IMR-90 (cell line): ENCODE measurements around the gene SLC24A3. TPM values are rescaled to one million over a fixed set of nuclear protein-coding genes. Genes with fewer than 3 reads are reported as not detected.

Experiments
- ATAC-seq: fragments of 200-7000 bp; cut with Tn5 transposase; 2 replicates; pipeline ENCODE4 v1.9.1; 2020; ENCODE audit warnings: low read depth, mild to moderate bottlenecking, moderate library complexity
- BruUV-seq: library from RNA; stranded (reverse); fragments of 400-500 nt; replicated peaks from 2 replicates; lab custom pipeline; 2021; lab: Mats Ljungman, UMichigan
- CTCF ChIA-PET: fragments of 300-600 bp; formaldehyde crosslinking; extraction: SDS; loops from one replicate; lab custom pipeline; 2021; ENCODE audit warnings: antibody characterized with exemption; lab: Yijun Ruan, JAX
- POLR2A ChIA-PET: fragments of 300-600 bp; sonication (Branson Sonifier 250); formaldehyde crosslinking; loops from one replicate; lab custom pipeline; 2022; ENCODE audit warnings: antibody characterized with exemption; ENCODE audit not compliant: unreplicated experiment; lab: Charles Lee
- DNase-seq: peaks from one replicate; pipeline ENCODE4 v3.0.0; 2013
- H2AFZ ChIP-seq: replicated peaks from 2 replicates; pipeline ENCODE3; 2013; ENCODE audit warnings: low read length, mild to moderate bottlenecking; ENCODE audit not compliant: poor library complexity
- H2AK5ac ChIP-seq: 2 replicates; pipeline ENCODE4 v1.6.1; 2013; ENCODE audit warnings: low read depth, low read length, inconsistent platforms
- H2AK9ac ChIP-seq: replicated peaks from 2 replicates; pipeline ENCODE3; 2013; ENCODE audit warnings: mild to moderate bottlenecking, low read depth, low read length, moderate library complexity; ENCODE audit not compliant: poor library complexity
- H2BK120ac ChIP-seq: 2 replicates; pipeline ENCODE4 v1.6.1; 2013; ENCODE audit warnings: low read depth, low read length, inconsistent platforms
- H2BK15ac ChIP-seq: 3 replicates; pipeline ENCODE4 v1.6.1; 2013; ENCODE audit warnings: low read depth, low read length, inconsistent platforms
- H2BK20ac ChIP-seq: 2 replicates; pipeline ENCODE4 v1.6.1; 2013; ENCODE audit warnings: low read depth, mild to moderate bottlenecking, inconsistent platforms, low read length, moderate library complexity
- H2BK5ac ChIP-seq: 2 replicates; pipeline ENCODE4 v1.6.1; 2013; ENCODE audit warnings: mild to moderate bottlenecking, low read depth, low read length, inconsistent platforms; ENCODE audit not compliant: poor library complexity, severe bottlenecking
- H3K14ac ChIP-seq: replicated peaks from 2 replicates; pipeline ENCODE4 v1.6.1; 2013; ENCODE audit warnings: low read depth, low read length, inconsistent platforms
- H3K18ac ChIP-seq: 2 replicates; pipeline ENCODE4 v1.6.1; 2013; ENCODE audit warnings: low read depth, low read length, control low read depth
- H3K23ac ChIP-seq: 2 replicates; pipeline ENCODE4 v1.6.1; 2013; ENCODE audit warnings: low read depth, low read length, inconsistent platforms
- H3K27ac ChIP-seq: 2 replicates; pipeline ENCODE4 v1.5.1; 2013; ENCODE audit warnings: mild to moderate bottlenecking, control low read depth, low read length; ENCODE audit not compliant: insufficient read depth
- H3K27me3 ChIP-seq: 2 replicates; pipeline ENCODE4 v1.6.1; 2013; ENCODE audit warnings: low read length; ENCODE audit not compliant: control insufficient read depth, insufficient read depth
- H3K36me3 ChIP-seq: 2 replicates; pipeline ENCODE4 v1.6.1; 2013; ENCODE audit warnings: low read length, mixed read lengths; ENCODE audit not compliant: control insufficient read depth, insufficient read depth
- H3K4ac ChIP-seq: 2 replicates; pipeline ENCODE4 v1.6.1; 2013; ENCODE audit warnings: low read depth, low read length, inconsistent platforms
- H3K4me1 ChIP-seq: 2 replicates; pipeline ENCODE4 v1.6.1; 2013; ENCODE audit warnings: low read length, mixed read lengths; ENCODE audit not compliant: control insufficient read depth, insufficient read depth
- H3K4me2 ChIP-seq: 2 replicates; pipeline ENCODE4 v1.6.1; 2013; ENCODE audit warnings: low read depth, mild to moderate bottlenecking, control low read depth, low read length, moderate library complexity
- H3K4me3 ChIP-seq: 2 replicates; pipeline ENCODE4 v1.5.1; 2013; ENCODE audit warnings: low read depth, mild to moderate bottlenecking, control low read depth, low read length, moderate library complexity; ENCODE audit not compliant: insufficient read depth
- H3K56ac ChIP-seq: 2 replicates; pipeline ENCODE4 v1.6.1; 2013; ENCODE audit warnings: low read length, inconsistent platforms; ENCODE audit not compliant: insufficient read depth; ENCODE audit errors: extremely low read depth
- H3K79me1 ChIP-seq, 2 experiments: 2 replicates each; pipeline ENCODE4 v1.6.1; 2013; ENCODE audit warnings: low read length in 2 of 2, inconsistent platforms in 1 of 2, low read depth in 1 of 2
- H3K9ac ChIP-seq: 2 replicates; pipeline ENCODE4 v1.6.1; 2013; ENCODE audit warnings: low read depth, low read length, control low read depth
- H3K9me1 ChIP-seq: 2 replicates; pipeline ENCODE4 v1.6.1; 2013; ENCODE audit warnings: low read length, inconsistent platforms; ENCODE audit not compliant: insufficient read depth
- H3K9me3 ChIP-seq: 2 replicates; pipeline ENCODE4 v1.6.1; 2013; ENCODE audit warnings: low read length; ENCODE audit not compliant: control insufficient read depth, insufficient read depth
- H4K20me1 ChIP-seq: 2 replicates; pipeline ENCODE4 v1.6.1; 2013; ENCODE audit warnings: low read length, inconsistent platforms; ENCODE audit not compliant: insufficient read depth
- H4K5ac ChIP-seq: 2 replicates; pipeline ENCODE4 v1.6.1; 2013; ENCODE audit warnings: mild to moderate bottlenecking, low read depth, low read length, control low read depth
- H4K8ac ChIP-seq, 2 experiments: 2 replicates each; pipeline ENCODE4 v1.6.1; 2013; ENCODE audit warnings: low read depth in 2 of 2, low read length in 2 of 2, control low read depth in 1 of 2, inconsistent platforms in 1 of 2
- H4K91ac ChIP-seq: 2 replicates; pipeline ENCODE4 v1.6.1; 2013; ENCODE audit warnings: low read depth, low read length, inconsistent platforms; ENCODE audit not compliant: insufficient read depth
- BHLHE40 ChIP-seq: fragments of 150-350 bp; IDR thresholded peaks from 2 replicates; pipeline ENCODE4 v1.6.1; 2016; ENCODE audit warnings: mild to moderate bottlenecking, low read depth, low read length
- MXI1 ChIP-seq: IDR thresholded peaks from 2 replicates; pipeline ENCODE4 v1.6.1; 2012; ENCODE audit warnings: low read depth, mild to moderate bottlenecking, low read length, moderate library complexity, borderline replicate concordance
- NFE2L2 ChIP-seq: fragments of 150-350 bp; IDR thresholded peaks from 2 replicates; pipeline ENCODE4 v1.6.1; 2016; ENCODE audit warnings: low read depth, mild to moderate bottlenecking, low read length
- POLR2A ChIP-seq: IDR thresholded peaks from 2 replicates; pipeline ENCODE4 v1.6.1; 2012; ENCODE audit warnings: mild to moderate bottlenecking, low read depth, low read length
- RFX5 ChIP-seq: IDR thresholded peaks from 2 replicates; pipeline ENCODE4 v1.8.0; 2012; ENCODE audit warnings: low read depth, mild to moderate bottlenecking, low read length, moderate library complexity
- WGBS, 2 experiments: methylation state at CpG; one replicate each; pipeline versions ENCODE4 v1.1.5 to v1.1.7; 2013; ENCODE audit warnings: missing lambda C conversion rate in 2 of 2; ENCODE audit not compliant: insufficient read length in 1 of 2; ENCODE audit errors: extremely low coverage in 2 of 2; 5-methylcytosine and 5-hydroxymethylcytosine counted together
- dilution Hi-C: fragments of 300-500 bp; cut with HindIII; formaldehyde crosslinking; loops from one replicate; pipeline ENCODE4 v1.14.3; 2018; ENCODE audit warnings: low sequenced_read_pairs; ENCODE audit not compliant: unreplicated experiment
- in situ Hi-C: fragments of 300-500 bp; cut with MboI; formaldehyde crosslinking; loops from 3 replicates; pipeline ENCODE4 v1.14.3; 2019; ENCODE audit warnings: low sequenced_read_pairs, inconsistent platforms, mixed read lengths
- intact Hi-C: fragments of 100-400 bp; cut with micrococcal nuclease; formaldehyde crosslinking; loops from 2 replicates; pipeline ENCODE4 v1.10.0; 2022
- polyA plus RNA-seq, 3 experiments: library from polyadenylated mRNA; depleted of rRNA; stranded (reverse); fragments of >200 nt; gene quantifications; 2 replicates each; pipeline ENCODE4 v1.2.3, GENCODE V29; 2012; ENCODE audit warnings: low replicate concordance in 1 of 3
- total RNA-seq: library from RNA; depleted of rRNA; stranded (reverse); fragments of >200 nt; gene quantifications from 2 replicates; pipeline ENCODE4 v1.2.3, GENCODE V29; 2012
- TF ChIP-seq, protein P1 (sequence below): conservative IDR thresholded peaks from 2 replicates; pipeline ENCODE4 v1.5.1; 2012; ENCODE audit warnings: mild to moderate bottlenecking, low read depth, low read length, improper control_type of control experiment
- TF ChIP-seq, protein P2 (sequence below): fragments of 150-350 bp; IDR thresholded peaks from 2 replicates; pipeline ENCODE4 v1.6.1; 2017; ENCODE audit warnings: mild to moderate bottlenecking, antibody characterized with exemption, low read length, low read depth

Gene SLC24A3
- total and polyA plus RNA-seq, 2 of the 4 experiments (the other 2 are of a cell fraction) = not detected

DNA sequence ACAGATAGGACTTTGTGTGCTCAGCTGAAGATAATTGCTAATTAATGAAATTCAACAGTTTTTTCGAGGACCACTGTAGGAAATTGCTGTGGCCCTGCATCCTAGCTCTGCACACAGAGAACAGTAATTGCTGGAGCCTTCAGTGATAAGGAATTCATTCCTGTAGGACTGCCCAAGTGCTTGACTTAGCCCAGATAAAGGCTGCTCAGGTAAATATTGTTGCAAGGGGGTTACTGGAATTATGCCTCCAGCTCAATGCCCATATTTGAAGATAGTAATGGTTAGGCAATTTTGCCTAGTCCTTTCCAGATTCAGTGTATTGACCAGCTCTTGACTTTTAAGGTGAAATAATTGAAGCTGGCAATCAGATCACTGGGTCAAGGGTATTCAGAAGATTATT, 122.9 kb downstream of the SLC24A3 start:
- H2AFZ ChIP-seq = no peak overlapping the region
- no peak overlapping the region for H3K4ac ChIP-seq
- H4K20me1 ChIP-seq = no peaks in the 10 kb centered on the region
- DNase-seq (no peak), ATAC-seq (no peak)
- BruUV-seq = no TSS peak
- no peak overlapping the region for H2BK5ac ChIP-seq
- H2BK120ac ChIP-seq = no peak overlapping the region
- H3K23ac ChIP-seq = no peak overlapping the region
- H2BK20ac ChIP-seq = no peak overlapping the region
- H3K79me1 ChIP-seq = no peaks in the 10 kb centered on the region
- POLR2A ChIA-PET = no interaction called here
- TF ChIP-seq, protein P1, sequence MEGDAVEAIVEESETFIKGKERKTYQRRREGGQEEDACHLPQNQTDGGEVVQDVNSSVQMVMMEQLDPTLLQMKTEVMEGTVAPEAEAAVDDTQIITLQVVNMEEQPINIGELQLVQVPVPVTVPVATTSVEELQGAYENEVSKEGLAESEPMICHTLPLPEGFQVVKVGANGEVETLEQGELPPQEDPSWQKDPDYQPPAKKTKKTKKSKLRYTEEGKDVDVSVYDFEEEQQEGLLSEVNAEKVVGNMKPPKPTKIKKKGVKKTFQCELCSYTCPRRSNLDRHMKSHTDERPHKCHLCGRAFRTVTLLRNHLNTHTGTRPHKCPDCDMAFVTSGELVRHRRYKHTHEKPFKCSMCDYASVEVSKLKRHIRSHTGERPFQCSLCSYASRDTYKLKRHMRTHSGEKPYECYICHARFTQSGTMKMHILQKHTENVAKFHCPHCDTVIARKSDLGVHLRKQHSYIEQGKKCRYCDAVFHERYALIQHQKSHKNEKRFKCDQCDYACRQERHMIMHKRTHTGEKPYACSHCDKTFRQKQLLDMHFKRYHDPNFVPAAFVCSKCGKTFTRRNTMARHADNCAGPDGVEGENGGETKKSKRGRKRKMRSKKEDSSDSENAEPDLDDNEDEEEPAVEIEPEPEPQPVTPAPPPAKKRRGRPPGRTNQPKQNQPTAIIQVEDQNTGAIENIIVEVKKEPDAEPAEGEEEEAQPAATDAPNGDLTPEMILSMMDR = no peak
- TF ChIP-seq NFE2L2 (no peak), RFX5 (no peak), MXI1 (no peak), BHLHE40 (no peak), POLR2A (no peak)
- TF ChIP-seq, protein P2, sequence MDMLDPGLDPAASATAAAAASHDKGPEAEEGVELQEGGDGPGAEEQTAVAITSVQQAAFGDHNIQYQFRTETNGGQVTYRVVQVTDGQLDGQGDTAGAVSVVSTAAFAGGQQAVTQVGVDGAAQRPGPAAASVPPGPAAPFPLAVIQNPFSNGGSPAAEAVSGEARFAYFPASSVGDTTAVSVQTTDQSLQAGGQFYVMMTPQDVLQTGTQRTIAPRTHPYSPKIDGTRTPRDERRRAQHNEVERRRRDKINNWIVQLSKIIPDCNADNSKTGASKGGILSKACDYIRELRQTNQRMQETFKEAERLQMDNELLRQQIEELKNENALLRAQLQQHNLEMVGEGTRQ = no peak
- no peaks in the 10 kb centered on the region for H3K36me3 ChIP-seq
- no peaks in the 10 kb centered on the region for H3K9me1 ChIP-seq
- intact Hi-C loops = no loop called here
- dilution Hi-C loops = no loop called here
- H3K18ac ChIP-seq = no peak overlapping the region
- H3K27me3 ChIP-seq = no peaks in the 10 kb centered on the region
- H2AK5ac ChIP-seq = no peak overlapping the region
- H4K5ac ChIP-seq = no peak overlapping the region
- H2BK15ac ChIP-seq = no peak overlapping the region
- H4K91ac ChIP-seq = no peak overlapping the region
- H3K56ac ChIP-seq = no peak overlapping the region
- H3K27ac ChIP-seq = no peak overlapping the region
- H3K4me2 ChIP-seq = no peak overlapping the region
- no peak overlapping the region for H2AK9ac ChIP-seq
- CTCF ChIA-PET = no interaction called here
- H3K14ac ChIP-seq = no peak overlapping the region
- in situ Hi-C loops = no loop called here
- H3K4me3 ChIP-seq = no peak overlapping the region
- H3K9ac ChIP-seq = no peak overlapping the region
- H3K9me3 ChIP-seq = no peaks in the 10 kb centered on the region; the same call in 1 of the 2 replicates
- no peaks in the 10 kb centered on the region for H3K4me1 ChIP-seq
- H4K8ac ChIP-seq = no peak overlapping the region
- 0% methylated on average over 1 of the region's 1 CpG; no CpG with 5 or more reads in 1 of the 2 experiments for WGBS, 2 experiments
